DND-41 (cell line): ENCODE results near the gene KCNB1.

Experiments used
- ATAC-seq: fragments of 200-7000 bp; cut with Tn5 transposase; 3 replicates; pipeline ENCODE4 v1.9.1; 2021; ENCODE audit warnings: low read depth; ENCODE audit not compliant: insufficient read depth
- DNase-seq: peaks from one replicate; pipeline ENCODE4 v3.0.0-alpha.2; 2020
- H2AFZ ChIP-seq: 2 replicates; pipeline ENCODE4 v1.6.0; 2012; ENCODE audit warnings: low read depth, low read length
- H3K27ac ChIP-seq: 2 replicates; pipeline ENCODE4 v1.5.1; 2012; ENCODE audit warnings: low read length, inconsistent platforms
- H3K27me3 ChIP-seq: fragments of 200-600 bp; sonication (generic); 2 replicates; pipeline ENCODE4 v1.6.0; 2012; ENCODE audit warnings: low read length, mild to moderate bottlenecking, inconsistent platforms; ENCODE audit not compliant: insufficient read depth, poor library complexity
- H3K36me3 ChIP-seq: 2 replicates; pipeline ENCODE4 v1.5.1; 2012; ENCODE audit warnings: low read length, inconsistent platforms; ENCODE audit not compliant: insufficient read depth
- H3K4me1 ChIP-seq: 2 replicates; pipeline ENCODE4 v1.5.1; 2012; ENCODE audit warnings: mild to moderate bottlenecking, low read length; ENCODE audit not compliant: insufficient read depth
- H3K4me2 ChIP-seq: 2 replicates; pipeline ENCODE4 v1.6.0; 2012; ENCODE audit warnings: mild to moderate bottlenecking, moderate library complexity, low read length, inconsistent platforms; ENCODE audit not compliant: insufficient read depth
- H3K4me3 ChIP-seq, 2 experiments: fragments of 200-600 bp in 1 of 2; shearing (Covaris generic) in 1 of 2; 2 replicates each; pipeline ENCODE4 v1.5.1; 2012 to 2016; ENCODE audit warnings: inconsistent platforms in 2 of 2, low read length in 2 of 2, mild to moderate bottlenecking in 2 of 2, low read depth in 1 of 2, moderate library complexity in 1 of 2
- H3K79me2 ChIP-seq: 2 replicates; pipeline ENCODE4 v1.6.0; 2012; ENCODE audit warnings: low read length, inconsistent platforms; ENCODE audit not compliant: insufficient read depth
- H3K9ac ChIP-seq: 2 replicates; pipeline ENCODE4 v1.6.0; 2012; ENCODE audit warnings: low read depth, mild to moderate bottlenecking, inconsistent platforms, low read length, moderate library complexity
- H3K9me3 ChIP-seq: 2 replicates; pipeline ENCODE4 v1.5.1; 2012; ENCODE audit warnings: low read length, moderate library complexity, mild to moderate bottlenecking, inconsistent platforms; ENCODE audit not compliant: insufficient read depth, severe bottlenecking
- H4K20me1 ChIP-seq: 2 replicates; pipeline ENCODE4 v1.6.0; 2012; ENCODE audit warnings: low read length; ENCODE audit not compliant: insufficient read depth
- CTCF ChIP-seq: IDR thresholded peaks from 2 replicates; pipeline ENCODE4 v1.5.1; 2012; ENCODE audit warnings: borderline replicate concordance, low read length, moderate library complexity, mild to moderate bottlenecking; ENCODE audit not compliant: poor library complexity, severe bottlenecking; ENCODE audit errors: extremely low read depth
- EZH2 ChIP-seq: IDR thresholded peaks from 3 replicates; pipeline ENCODE4 v1.6.1; 2012; ENCODE audit warnings: borderline replicate concordance, low read depth, mild to moderate bottlenecking, moderate library complexity, low read length, inconsistent platforms; ENCODE audit not compliant: severe bottlenecking

Gene KCNB1

DNA sequence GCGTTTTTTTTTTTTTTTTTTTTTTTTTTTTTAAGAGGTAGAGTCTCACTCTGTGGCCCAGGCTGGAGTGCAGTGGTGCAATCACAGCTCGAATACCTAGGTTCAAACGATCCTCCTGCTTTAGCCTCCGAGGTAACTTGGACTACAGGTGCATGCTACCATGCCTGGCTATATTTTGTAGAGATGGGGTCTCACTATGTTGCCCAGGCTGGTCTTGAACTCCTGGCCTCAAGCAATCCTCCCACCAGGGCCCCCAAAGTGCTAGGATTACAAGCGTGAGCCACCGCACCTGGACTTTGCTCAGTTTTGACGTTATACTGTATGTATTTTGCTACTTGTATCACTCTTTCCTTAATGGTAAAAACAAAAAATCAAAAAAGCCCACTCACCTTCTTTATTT lies 103.1 kb downstream of the KCNB1 start:
- Histone ChIP-seq H4K20me1 (no peaks in the 10 kb centered on the region), H2AFZ (no peak overlapping the region), H3K27me3 (peaks cover 2% of the 10 kb centered on the region), H3K79me2 (no peaks in the 10 kb centered on the region), H3K4me3 (no peak overlapping the region), H3K4me1 (no peaks in the 10 kb centered on the region), H3K4me2 (no peak overlapping the region), H3K27ac (no peak overlapping the region), H3K36me3 (no peaks in the 10 kb centered on the region), H3K9ac (no peak overlapping the region), H3K9me3 (no peaks in the 10 kb centered on the region)
- no peak for TF ChIP-seq EZH2
- TF ChIP-seq CTCF: no peak
- DNase-seq (no peak), ATAC-seq (no peak)

DNA sequence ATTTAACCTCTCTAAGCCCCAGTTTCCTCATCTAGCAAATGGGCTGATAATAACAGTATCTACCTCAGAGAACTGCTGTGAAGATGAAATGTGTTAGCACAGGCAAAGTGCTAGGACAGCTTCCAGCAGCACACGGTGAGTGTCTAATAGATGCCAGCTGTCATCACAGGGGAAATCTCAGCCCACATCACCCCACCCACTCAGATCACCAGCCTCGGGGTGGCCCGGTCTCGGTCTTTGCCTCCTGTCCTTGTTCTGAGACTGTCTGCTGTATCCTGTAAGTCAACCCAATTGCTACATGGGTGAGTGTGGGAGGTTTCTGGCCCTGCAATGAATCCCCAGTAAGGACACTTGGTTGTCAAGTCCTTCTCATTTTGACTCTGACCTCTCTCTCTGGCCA lies 105.1 kb downstream of the KCNB1 start:
- TF ChIP-seq CTCF: no peak
- no peak for TF ChIP-seq EZH2
- DNase-seq (no peak), ATAC-seq (no peak)
- H4K20me1 ChIP-seq: no peaks in the 10 kb centered on the region
- H3K9ac ChIP-seq: no peak overlapping the region
- H2AFZ ChIP-seq: no peak overlapping the region
- no peaks in the 10 kb centered on the region for H3K36me3 ChIP-seq
- no peaks in the 10 kb centered on the region for H3K4me1 ChIP-seq
- H3K9me3 ChIP-seq: no peaks in the 10 kb centered on the region
- no peaks in the 10 kb centered on the region for H3K79me2 ChIP-seq
- H3K4me2 ChIP-seq: no peak overlapping the region
- H3K4me3 ChIP-seq: no peak overlapping the region
- H3K27me3 ChIP-seq: peaks cover 2% of the 10 kb centered on the region
- H3K27ac ChIP-seq: no peak overlapping the region

GRCh38 chr20:49375170-49375569 lies 107.3 kb downstream of the KCNB1 start:
- no peak overlapping the region for H3K4me3 ChIP-seq
- H3K9me3 ChIP-seq: no peaks in the 10 kb centered on the region
- ATAC-seq: no peak
- DNase-seq: no peak
- no peaks in the 10 kb centered on the region for H3K79me2 ChIP-seq
- no peaks in the 10 kb centered on the region for H3K4me1 ChIP-seq
- H2AFZ ChIP-seq: no peak overlapping the region
- H3K27ac ChIP-seq: no peak overlapping the region
- no peaks in the 10 kb centered on the region for H3K36me3 ChIP-seq
- H3K4me2 ChIP-seq: no peak overlapping the region
- no peak for TF ChIP-seq CTCF
- TF ChIP-seq EZH2: no peak
- H4K20me1 ChIP-seq: no peaks in the 10 kb centered on the region
- peaks cover 9% of the 10 kb centered on the region for H3K27me3 ChIP-seq
- no peak overlapping the region for H3K9ac ChIP-seq

DNA sequence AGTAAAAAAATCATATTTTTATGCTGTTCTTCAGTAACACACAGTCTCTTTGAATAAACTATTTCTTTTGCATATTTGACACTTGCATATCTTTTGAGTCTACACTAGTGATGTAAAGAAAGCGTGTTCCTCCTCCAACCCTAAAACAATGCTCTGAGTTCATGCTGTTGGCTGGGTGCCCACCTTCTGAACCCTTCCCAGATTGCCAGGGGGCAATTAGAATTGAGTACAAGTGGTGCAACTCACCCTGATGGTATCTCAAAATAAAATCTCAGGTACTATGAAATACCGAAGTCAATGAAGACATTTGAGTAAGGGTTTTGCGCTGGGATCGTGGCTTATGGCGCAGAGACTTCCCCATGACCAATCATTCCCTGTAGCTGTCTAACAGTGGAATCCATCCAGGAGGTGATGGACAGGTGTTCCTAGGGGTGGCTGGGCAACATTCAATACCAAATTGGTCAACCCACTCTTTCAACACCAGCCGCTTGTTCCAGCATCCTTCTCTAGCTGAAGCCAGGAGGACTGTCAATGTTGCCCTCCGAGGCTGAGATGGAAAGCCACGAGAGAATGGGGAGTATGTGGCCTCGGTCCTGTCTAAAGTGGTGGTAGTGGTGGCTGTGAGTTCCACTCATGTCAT lies 110.3 kb downstream of the KCNB1 start:
- Histone ChIP-seq H3K9me3 (no peaks in the 10 kb centered on the region), H3K4me3 (no peak overlapping the region), H3K79me2 (no peaks in the 10 kb centered on the region), H3K9ac (no peak overlapping the region), H3K27ac (no peak overlapping the region), H3K4me2 (no peak overlapping the region), H3K27me3 (peaks cover 17% of the 10 kb centered on the region), H3K4me1 (no peaks in the 10 kb centered on the region), H4K20me1 (no peaks in the 10 kb centered on the region), H2AFZ (no peak overlapping the region), H3K36me3 (no peaks in the 10 kb centered on the region)
- DNase-seq (no peak), ATAC-seq (no peak)
- TF ChIP-seq CTCF (no peak), EZH2 (no peak)
